Psoas muscle (tissue), 8 donors: Measurements from ENCODE around the gene CCDC102A. TPM values are rescaled to one million over a fixed set of nuclear protein-coding genes. Genes with fewer than 3 reads are reported as not detected.

Experiments
- ATAC-seq, 4 donors: fragments of 200-7000 bp; cut with Tn5 transposase; one replicate each; pipeline ENCODE4 v1.9.1; 2020; ENCODE audit warnings: moderate library complexity in 3 of 4, mild to moderate bottlenecking in 2 of 4
- DNase-seq, 2 donors: peaks; one replicate each; pipeline ENCODE4 v3.0.0-alpha.2; 2020
- H3K27ac ChIP-seq: fragments of 200-600 bp; one replicate; pipeline ENCODE4 v1.8.0; 2022
- H3K27me3 ChIP-seq, 3 donors: fragments of 200-600 bp in 1 of 3; one replicate each; pipeline versions ENCODE4 v1.6.1 to v1.8.0; 2013 to 2022; ENCODE audit warnings: low read length in 2 of 3, mild to moderate bottlenecking in 2 of 3, moderate library complexity in 1 of 3; ENCODE audit not compliant: insufficient read depth in 3 of 3
- H3K36me3 ChIP-seq, 2 donors: fragments of 200-600 bp in 1 of 2; one replicate each; pipeline versions ENCODE4 v1.6.1 to v1.8.0; 2013 to 2022; ENCODE audit warnings: low read depth in 1 of 2, mild to moderate bottlenecking in 1 of 2, moderate library complexity in 1 of 2; ENCODE audit not compliant: insufficient read depth in 1 of 2
- H3K4me1 ChIP-seq: fragments of 200-600 bp; one replicate; pipeline ENCODE4 v1.8.0; 2022
- H3K4me3 ChIP-seq: fragments of 200-600 bp; one replicate; pipeline ENCODE4 v1.8.0; 2022; ENCODE audit warnings: mild to moderate bottlenecking
- H3K9me3 ChIP-seq: fragments of 200-600 bp; one replicate; pipeline ENCODE4 v1.8.0; 2022
- WGBS, 3 donors: extraction: QIAGEN DNeasy Blood & Tissue Kit; methylation state at CpG; one replicate each; pipeline versions ENCODE4 v1.1.6 to v1.1.7; 2013; 5-methylcytosine and 5-hydroxymethylcytosine counted together
- intact Hi-C, 2 donors: fragments of 100-400 bp; cut with DNase I; formaldehyde crosslinking; loops; one replicate each; pipeline versions ENCODE4 v1.11.0 to v1.14.2; 2022
- polyA plus RNA-seq, 3 donors: library from polyadenylated mRNA; stranded (reverse); fragments of 200-250 nt; gene quantifications; one replicate each; pipeline ENCODE4 v1.2.3, GENCODE V29; 2013
- total RNA-seq, 4 donors: library from RNA; stranded (reverse); fragmentation: NEBNext Ultra II Directional in 2 of 4; extraction: Animal tissue kit (Norgen Biotek cat#: 25700) in 2 of 4; gene quantifications; one replicate each; pipeline versions ENCODE4 v1.2.1 to v1.2.4, GENCODE V29; 2021 to 2023
- TF ChIP-seq, protein P1 (sequence below): fragments of 200-600 bp; IDR thresholded peaks from one replicate; pipeline ENCODE4 v1.8.0; 2022; ENCODE audit warnings: antibody characterized with exemption
- donor health status: healthy with polysubstance abuse.
- donor health status: DM: no; HTN: no; CAD: no; lungs with moderate emphysema.
- donor health status: Bipolar disorder and iron deficiency.
- donor health status: healthy.
- donor health status: DM: yes; HTN: yes; CAD: no.
- donor health status: DM: no; HTN: no; CAD: no.
- donor health status: DM: no; HTN: no; CAD: no.
- donor health status: DM: yes; HTN: yes; CAD: no.

The CCDC102A gene
- total and polyA plus RNA-seq, 7 donors, result 0.95 to 2.4 (median 1.7) TPM

DNA sequence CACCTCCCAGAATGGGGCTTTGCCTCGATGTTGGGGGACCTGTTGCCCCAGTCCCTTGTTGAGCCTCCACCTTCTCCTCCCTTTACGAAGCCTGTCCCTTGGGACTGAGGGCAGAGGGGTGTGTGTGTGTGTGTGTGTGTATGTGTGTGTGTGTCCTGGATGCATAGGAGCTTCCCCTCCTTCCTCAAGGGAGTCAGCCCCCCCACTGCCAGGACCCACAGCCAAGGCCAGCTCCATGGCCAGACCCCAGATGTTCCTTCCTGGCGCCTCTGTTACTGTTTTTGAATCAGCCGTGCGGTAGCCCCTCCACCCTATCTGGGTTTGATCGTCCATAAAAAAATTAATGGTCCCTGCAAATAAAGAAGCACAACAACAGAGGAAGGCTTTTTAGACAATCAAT is 32.4 kb downstream of the CCDC102A start:
- Histone ChIP-seq H3K4me1 (no peaks in the 10 kb centered on the region), H3K27ac (no peak overlapping the region), H3K36me3 (no peaks in the 10 kb centered on the region), H3K4me3 (no peak overlapping the region), H3K9me3 (no peaks in the 10 kb centered on the region), H3K27me3 (no peaks in the 10 kb centered on the region)
- intact Hi-C loops, result no loop called here
- no peak for ATAC-seq
- TF ChIP-seq, protein P1, sequence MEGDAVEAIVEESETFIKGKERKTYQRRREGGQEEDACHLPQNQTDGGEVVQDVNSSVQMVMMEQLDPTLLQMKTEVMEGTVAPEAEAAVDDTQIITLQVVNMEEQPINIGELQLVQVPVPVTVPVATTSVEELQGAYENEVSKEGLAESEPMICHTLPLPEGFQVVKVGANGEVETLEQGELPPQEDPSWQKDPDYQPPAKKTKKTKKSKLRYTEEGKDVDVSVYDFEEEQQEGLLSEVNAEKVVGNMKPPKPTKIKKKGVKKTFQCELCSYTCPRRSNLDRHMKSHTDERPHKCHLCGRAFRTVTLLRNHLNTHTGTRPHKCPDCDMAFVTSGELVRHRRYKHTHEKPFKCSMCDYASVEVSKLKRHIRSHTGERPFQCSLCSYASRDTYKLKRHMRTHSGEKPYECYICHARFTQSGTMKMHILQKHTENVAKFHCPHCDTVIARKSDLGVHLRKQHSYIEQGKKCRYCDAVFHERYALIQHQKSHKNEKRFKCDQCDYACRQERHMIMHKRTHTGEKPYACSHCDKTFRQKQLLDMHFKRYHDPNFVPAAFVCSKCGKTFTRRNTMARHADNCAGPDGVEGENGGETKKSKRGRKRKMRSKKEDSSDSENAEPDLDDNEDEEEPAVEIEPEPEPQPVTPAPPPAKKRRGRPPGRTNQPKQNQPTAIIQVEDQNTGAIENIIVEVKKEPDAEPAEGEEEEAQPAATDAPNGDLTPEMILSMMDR, result no peak
- DNase-seq, result peak in 1 of 2 donors; percentile 26
- 45 to 57% (median 51%) methylated on average over 5 to 6 of the region's 6 CpGs for WGBS, 3 donors

DNA sequence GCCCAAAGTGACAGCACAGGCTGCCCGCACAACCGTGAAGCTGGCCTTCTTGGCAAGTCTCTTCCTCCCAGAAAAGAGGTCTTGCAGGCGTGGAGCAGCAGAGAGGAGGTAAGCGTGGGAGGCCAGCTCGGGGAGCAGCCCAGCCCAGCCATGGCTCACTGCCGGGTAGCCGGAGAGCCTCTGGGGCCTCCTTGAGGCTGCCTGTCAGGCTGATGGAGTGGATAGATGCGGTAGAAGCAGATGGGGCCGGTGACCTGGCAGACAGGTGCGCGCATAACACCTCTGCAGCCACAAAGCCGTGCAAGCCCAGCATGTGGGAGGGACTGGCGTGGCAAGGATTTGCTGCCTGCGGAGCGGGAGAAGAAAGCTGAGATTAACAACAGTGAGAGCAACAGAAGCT is 33.0 kb downstream of the CCDC102A start:
- H3K27me3 ChIP-seq, result no peaks in the 10 kb centered on the region
- no peak for ATAC-seq
- H3K4me1 ChIP-seq, result no peaks in the 10 kb centered on the region
- no peak overlapping the region for H3K4me3 ChIP-seq
- intact Hi-C loops, result no loop called here
- no peaks in the 10 kb centered on the region for H3K9me3 ChIP-seq
- no peak overlapping the region for H3K27ac ChIP-seq
- WGBS, 3 donors, result 64 to 68% (median 67%) methylated on average over 15 of the region's 15 CpGs
- DNase-seq, result peak in 1 of 2 donors; percentile 26
- TF ChIP-seq, protein P1, result no peak
- H3K36me3 ChIP-seq, result no peaks in the 10 kb centered on the region

DNA sequence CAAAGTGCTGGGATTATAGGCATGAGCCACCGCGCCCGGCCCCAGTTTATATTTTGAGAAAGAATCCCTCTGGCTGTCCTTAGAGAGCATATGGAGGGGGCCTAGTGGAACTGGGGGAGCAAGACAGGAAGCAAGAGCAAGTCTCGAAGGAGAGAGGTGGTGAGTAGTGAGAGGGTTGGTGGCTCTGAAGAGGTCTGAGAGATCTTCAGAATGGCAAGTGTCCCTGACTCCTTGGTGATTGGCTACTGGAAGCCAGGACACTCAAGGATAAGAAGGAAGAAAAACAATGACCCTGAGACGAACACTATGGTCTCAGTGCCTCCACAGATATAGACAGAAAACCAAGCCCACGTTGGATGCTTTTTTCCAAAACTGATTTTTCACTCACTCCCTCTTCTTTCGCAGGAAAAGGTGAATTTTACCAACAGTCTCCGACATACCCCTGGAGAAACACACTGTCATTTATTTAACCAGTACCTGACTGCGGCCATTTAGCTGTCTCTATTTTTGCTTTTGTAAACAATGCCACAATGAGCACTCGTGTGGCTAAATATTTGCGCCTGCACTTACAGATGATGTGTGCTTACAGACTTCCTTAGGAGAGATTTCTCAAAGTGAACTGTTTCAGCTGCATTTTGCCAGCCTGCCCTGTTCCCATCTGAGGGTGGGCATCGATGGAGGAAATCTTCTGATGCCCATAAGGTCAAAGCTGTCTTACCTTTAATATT is 34.2 kb downstream of the CCDC102A start:
- no peak for ATAC-seq
- H3K27me3 ChIP-seq, result no peaks in the 10 kb centered on the region
- TF ChIP-seq, protein P1, result no peak
- WGBS, 3 donors, result 72 to 83% (median 77%) methylated on average over 12 of the region's 12 CpGs
- no peak overlapping the region for H3K27ac ChIP-seq
- DNase-seq, result peak in 1 of 2 donors; percentile 8
- no peaks in the 10 kb centered on the region for H3K9me3 ChIP-seq
- intact Hi-C loops, result no loop called here
- no peaks in the 10 kb centered on the region for H3K36me3 ChIP-seq
- H3K4me3 ChIP-seq, result no peak overlapping the region
- H3K4me1 ChIP-seq, result no peaks in the 10 kb centered on the region

DNA sequence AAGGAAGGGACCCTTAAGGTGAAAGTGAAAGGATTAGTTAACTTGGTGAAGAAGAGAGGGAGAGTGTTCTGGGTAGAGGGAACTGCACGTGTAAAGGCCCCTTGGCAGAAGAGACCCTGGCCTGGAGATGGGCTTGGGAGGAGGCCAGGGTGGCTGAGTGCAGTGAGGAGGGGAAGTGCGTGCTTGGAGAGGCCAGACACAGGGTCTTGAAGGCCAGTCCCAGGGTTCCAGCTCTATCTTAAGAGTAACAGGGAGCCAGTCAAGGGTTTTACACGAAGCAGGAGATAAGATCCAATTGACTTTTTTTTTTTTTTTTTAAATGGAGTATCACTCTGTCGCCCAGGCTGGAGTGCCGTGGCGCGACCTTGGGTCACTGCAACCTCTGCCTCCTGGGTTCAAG is 34.9 kb downstream of the CCDC102A start:
- intact Hi-C loops, result no loop called here
- no peak overlapping the region for H3K27ac ChIP-seq
- H3K36me3 ChIP-seq, result no peaks in the 10 kb centered on the region
- ATAC-seq, result no peak
- WGBS, 3 donors, result 74 to 79% (median 75%) methylated on average over 7 of the region's 7 CpGs
- H3K4me3 ChIP-seq, result no peak overlapping the region
- TF ChIP-seq, protein P1, result no peak
- no peaks in the 10 kb centered on the region for H3K27me3 ChIP-seq
- no peaks in the 10 kb centered on the region for H3K4me1 ChIP-seq
- peak in 1 of 2 donors; percentile 19 for DNase-seq
- H3K9me3 ChIP-seq, result no peaks in the 10 kb centered on the region
